ENCODE measurements around the gene PHF10.

The PHF10 gene

DNA sequence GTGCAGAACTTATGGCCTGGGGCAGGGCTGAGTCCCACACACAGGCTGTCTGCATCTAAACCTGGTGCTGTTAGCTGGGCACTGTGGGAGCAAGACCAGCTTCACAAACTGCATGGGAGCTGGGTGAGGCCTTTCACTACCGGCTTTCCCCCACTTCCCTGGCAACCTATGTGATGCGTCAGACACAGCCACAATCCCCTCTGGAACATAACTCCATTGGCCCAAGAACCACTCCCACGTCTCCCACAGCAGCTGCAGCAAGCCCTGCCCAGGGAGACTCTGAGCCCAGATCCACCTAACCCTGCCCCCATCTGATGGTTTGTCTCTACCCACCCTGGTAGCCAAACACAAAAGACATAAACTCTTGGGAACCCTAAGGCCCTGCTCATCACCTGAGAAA is 31.8 kb downstream of the PHF10 start:
- ATAC-seq: no peak
- TF ChIP-seq RARB (CRISPR knock-in tag; IDR thresholded peaks at IDR 0.05) (no peak), TCF4 (CRISPR knock-in tag; IDR thresholded peaks at IDR 0.05; ENCODE audit: borderline replicate concordance) (no peak), PPARA (CRISPR knock-in tag; IDR thresholded peaks at IDR 0.05; ENCODE audit: borderline replicate concordance) (no peak), ZFP30 (CRISPR knock-in tag; IDR thresholded peaks at IDR 0.05) (no peak), OSR1 (CRISPR knock-in tag; IDR thresholded peaks at IDR 0.05) (no peak)
- TF ChIP-seq, protein P1, sequence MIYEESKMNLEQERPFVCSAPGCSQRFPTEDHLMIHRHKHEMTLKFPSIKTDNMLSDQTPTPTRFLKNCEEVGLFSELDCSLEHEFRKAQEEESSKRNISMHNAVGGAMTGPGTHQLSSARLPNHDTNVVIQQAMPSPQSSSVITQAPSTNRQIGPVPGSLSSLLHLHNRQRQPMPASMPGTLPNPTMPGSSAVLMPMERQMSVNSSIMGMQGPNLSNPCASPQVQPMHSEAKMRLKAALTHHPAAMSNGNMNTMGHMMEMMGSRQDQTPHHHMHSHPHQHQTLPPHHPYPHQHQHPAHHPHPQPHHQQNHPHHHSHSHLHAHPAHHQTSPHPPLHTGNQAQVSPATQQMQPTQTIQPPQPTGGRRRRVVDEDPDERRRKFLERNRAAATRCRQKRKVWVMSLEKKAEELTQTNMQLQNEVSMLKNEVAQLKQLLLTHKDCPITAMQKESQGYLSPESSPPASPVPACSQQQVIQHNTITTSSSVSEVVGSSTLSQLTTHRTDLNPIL (CRISPR knock-in tag; IDR thresholded peaks at IDR 0.05; ENCODE audit: low read depth): no peak

DNA sequence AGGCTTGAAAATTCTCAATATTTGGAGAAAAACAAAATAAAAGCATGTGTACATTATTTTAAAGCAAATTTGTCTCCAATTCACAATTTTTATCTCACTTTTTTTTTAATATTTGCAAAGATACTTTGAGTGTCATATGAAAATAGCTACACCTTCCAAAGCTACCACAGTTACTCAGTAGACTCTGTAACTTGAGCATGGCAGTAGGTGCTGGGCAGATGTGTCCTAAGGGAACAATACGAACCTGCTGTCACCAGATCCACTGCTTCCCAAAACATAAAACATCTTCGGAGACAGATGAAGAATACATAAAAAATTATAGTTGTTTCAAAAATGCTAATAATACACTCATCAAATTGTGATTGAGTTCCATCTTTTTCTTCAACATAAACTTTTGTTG is 33.0 kb downstream of the PHF10 start:
- TF ChIP-seq ZNF70 (CRISPR knock-in tag; IDR thresholded peaks at IDR 0.05) (no peak), ISL1 (CRISPR knock-in tag; IDR thresholded peaks at IDR 0.05) (no peak), TOX (CRISPR knock-in tag; IDR thresholded peaks at IDR 0.05; ENCODE audit: borderline replicate concordance) (no peak), TCF4 (CRISPR knock-in tag; IDR thresholded peaks at IDR 0.05; ENCODE audit: borderline replicate concordance) (no peak)
- no peak for ATAC-seq

DNA sequence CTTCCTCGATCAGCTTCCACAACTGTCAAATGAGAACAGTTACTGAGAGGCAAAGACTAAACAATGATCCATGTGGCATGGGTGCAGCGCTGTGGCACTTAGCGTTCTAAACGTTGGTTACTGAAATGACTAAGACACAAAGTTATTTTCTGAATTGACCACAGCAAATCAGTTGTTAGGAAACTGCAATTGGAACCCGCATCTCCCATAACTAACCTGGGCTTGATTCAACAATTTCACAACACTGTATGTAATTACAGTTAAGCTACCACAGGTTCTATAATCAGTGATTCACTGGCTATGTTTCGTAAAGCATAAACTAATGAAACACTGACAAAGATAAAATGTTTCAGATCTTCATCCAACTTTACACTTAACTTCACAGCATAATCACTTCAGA is 35.0 kb downstream of the PHF10 start:
- ATAC-seq: no peak
- TF ChIP-seq GLIS3 (CRISPR knock-in tag; IDR thresholded peaks at IDR 0.05) (no peak), ZNF565 (CRISPR knock-in tag; conservative IDR thresholded peaks at IDR 0.05; ENCODE audit: low read depth) (no peak), TOX (CRISPR knock-in tag; IDR thresholded peaks at IDR 0.05; ENCODE audit: borderline replicate concordance) (no peak), PPARA (CRISPR knock-in tag; IDR thresholded peaks at IDR 0.05; ENCODE audit: borderline replicate concordance) (no peak), CSDC2 (CRISPR knock-in tag; IDR thresholded peaks at IDR 0.05) (no peak), ARNTL (CRISPR knock-in tag; IDR thresholded peaks at IDR 0.05; ENCODE audit: borderline replicate concordance, low read depth) (no peak), ISL1 (CRISPR knock-in tag; IDR thresholded peaks at IDR 0.05) (no peak), ESRRG (CRISPR knock-in tag; IDR thresholded peaks at IDR 0.05) (no peak)

DNA sequence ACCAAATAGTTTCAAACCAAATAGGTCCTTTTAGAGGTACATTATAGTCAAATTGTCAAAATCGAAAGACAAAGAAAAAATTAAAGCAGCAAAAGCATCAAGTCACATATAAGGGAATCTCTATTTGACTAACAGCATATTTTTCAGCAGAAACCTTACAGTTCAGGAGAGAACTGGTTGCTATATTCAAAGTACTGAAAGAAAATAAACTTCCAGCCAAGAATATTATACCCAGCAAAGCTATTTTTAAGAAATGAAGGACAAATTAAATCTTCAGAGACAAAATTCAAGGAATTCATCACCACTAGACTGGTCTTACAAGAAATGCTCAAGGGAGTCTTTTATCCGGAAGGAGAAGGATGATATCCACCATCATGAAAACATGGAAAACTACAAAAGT is 38.4 kb downstream of the PHF10 start:
- TF ChIP-seq, protein P2, sequence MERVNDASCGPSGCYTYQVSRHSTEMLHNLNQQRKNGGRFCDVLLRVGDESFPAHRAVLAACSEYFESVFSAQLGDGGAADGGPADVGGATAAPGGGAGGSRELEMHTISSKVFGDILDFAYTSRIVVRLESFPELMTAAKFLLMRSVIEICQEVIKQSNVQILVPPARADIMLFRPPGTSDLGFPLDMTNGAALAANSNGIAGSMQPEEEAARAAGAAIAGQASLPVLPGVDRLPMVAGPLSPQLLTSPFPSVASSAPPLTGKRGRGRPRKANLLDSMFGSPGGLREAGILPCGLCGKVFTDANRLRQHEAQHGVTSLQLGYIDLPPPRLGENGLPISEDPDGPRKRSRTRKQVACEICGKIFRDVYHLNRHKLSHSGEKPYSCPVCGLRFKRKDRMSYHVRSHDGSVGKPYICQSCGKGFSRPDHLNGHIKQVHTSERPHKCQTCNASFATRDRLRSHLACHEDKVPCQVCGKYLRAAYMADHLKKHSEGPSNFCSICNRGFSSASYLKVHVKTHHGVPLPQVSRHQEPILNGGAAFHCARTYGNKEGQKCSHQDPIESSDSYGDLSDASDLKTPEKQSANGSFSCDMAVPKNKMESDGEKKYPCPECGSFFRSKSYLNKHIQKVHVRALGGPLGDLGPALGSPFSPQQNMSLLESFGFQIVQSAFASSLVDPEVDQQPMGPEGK (CRISPR knock-in tag; IDR thresholded peaks at IDR 0.05; ENCODE audit: borderline replicate concordance): no peak
- TF ChIP-seq ZFP30 (CRISPR knock-in tag; IDR thresholded peaks at IDR 0.05) (no peak), SNAI2 (CRISPR knock-in tag; IDR thresholded peaks at IDR 0.05) (no peak), OSR1 (CRISPR knock-in tag; IDR thresholded peaks at IDR 0.05) (no peak), ZNF8 (CRISPR knock-in tag; IDR thresholded peaks at IDR 0.05) (no peak), ARNTL (CRISPR knock-in tag; IDR thresholded peaks at IDR 0.05; ENCODE audit: borderline replicate concordance, low read depth) (no peak), ZNF70 (CRISPR knock-in tag; IDR thresholded peaks at IDR 0.05) (no peak), TOX (CRISPR knock-in tag; IDR thresholded peaks at IDR 0.05; ENCODE audit: borderline replicate concordance) (no peak), BACH2 (CRISPR knock-in tag; IDR thresholded peaks at IDR 0.05; ENCODE audit: borderline replicate concordance) (no peak), CSDC2 (CRISPR knock-in tag; IDR thresholded peaks at IDR 0.05) (no peak), TCF4 (CRISPR knock-in tag; IDR thresholded peaks at IDR 0.05; ENCODE audit: borderline replicate concordance) (no peak)
- TF ChIP-seq, protein P3, sequence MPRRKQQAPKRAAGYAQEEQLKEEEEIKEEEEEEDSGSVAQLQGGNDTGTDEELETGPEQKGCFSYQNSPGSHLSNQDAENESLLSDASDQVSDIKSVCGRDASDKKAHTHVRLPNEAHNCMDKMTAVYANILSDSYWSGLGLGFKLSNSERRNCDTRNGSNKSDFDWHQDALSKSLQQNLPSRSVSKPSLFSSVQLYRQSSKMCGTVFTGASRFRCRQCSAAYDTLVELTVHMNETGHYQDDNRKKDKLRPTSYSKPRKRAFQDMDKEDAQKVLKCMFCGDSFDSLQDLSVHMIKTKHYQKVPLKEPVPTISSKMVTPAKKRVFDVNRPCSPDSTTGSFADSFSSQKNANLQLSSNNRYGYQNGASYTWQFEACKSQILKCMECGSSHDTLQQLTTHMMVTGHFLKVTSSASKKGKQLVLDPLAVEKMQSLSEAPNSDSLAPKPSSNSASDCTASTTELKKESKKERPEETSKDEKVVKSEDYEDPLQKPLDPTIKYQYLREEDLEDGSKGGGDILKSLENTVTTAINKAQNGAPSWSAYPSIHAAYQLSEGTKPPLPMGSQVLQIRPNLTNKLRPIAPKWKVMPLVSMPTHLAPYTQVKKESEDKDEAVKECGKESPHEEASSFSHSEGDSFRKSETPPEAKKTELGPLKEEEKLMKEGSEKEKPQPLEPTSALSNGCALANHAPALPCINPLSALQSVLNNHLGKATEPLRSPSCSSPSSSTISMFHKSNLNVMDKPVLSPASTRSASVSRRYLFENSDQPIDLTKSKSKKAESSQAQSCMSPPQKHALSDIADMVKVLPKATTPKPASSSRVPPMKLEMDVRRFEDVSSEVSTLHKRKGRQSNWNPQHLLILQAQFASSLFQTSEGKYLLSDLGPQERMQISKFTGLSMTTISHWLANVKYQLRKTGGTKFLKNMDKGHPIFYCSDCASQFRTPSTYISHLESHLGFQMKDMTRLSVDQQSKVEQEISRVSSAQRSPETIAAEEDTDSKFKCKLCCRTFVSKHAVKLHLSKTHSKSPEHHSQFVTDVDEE (CRISPR knock-in tag; IDR thresholded peaks at IDR 0.05): no peak
- TF ChIP-seq, protein P4, sequence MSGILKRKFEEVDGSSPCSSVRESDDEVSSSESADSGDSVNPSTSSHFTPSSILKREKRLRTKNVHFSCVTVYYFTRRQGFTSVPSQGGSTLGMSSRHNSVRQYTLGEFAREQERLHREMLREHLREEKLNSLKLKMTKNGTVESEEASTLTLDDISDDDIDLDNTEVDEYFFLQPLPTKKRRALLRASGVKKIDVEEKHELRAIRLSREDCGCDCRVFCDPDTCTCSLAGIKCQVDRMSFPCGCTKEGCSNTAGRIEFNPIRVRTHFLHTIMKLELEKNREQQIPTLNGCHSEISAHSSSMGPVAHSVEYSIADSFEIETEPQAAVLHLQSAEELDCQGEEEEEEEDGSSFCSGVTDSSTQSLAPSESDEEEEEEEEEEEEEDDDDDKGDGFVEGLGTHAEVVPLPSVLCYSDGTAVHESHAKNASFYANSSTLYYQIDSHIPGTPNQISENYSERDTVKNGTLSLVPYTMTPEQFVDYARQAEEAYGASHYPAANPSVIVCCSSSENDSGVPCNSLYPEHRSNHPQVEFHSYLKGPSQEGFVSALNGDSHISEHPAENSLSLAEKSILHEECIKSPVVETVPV (CRISPR knock-in tag; IDR thresholded peaks at IDR 0.05): no peak
- TF ChIP-seq, protein P1 (CRISPR knock-in tag; IDR thresholded peaks at IDR 0.05; ENCODE audit: low read depth): no peak
- ATAC-seq: no peak

Measured in SK-N-SH treated with all-trans-retinoic acid at 6 μM for 48 hours (cell line).